OCI-LY7 (cell line): ENCODE data around the gene DLGAP5.

Experiments
- CTCF ChIP-seq: fragments of 200-600 bp; sonication (generic); conservative IDR thresholded peaks from 2 replicates; pipeline ENCODE4 v1.5.1; 2014; ENCODE audit warnings: mild to moderate bottlenecking, antibody characterized with exemption, low read length, moderate library complexity, mixed read lengths
- EZH2phosphoT487 ChIP-seq: fragments of 200-600 bp; sonication (generic); IDR thresholded peaks from 2 replicates; pipeline ENCODE4 v1.6.1; 2018; ENCODE audit warnings: low read depth, borderline replicate concordance, mild to moderate bottlenecking, mixed run types, antibody characterized with exemption, low read length, moderate library complexity, mixed read lengths

- TF ChIP-seq CTCF (no peak), EZH2phosphoT487 (no peak)
These were observed 45.0 kb downstream of the DLGAP5 start for GRCh38 chr14:55146425-55146824.
